Liver (tissue), 9 donors: Measurements from ENCODE around the gene CCR6. TPM values are rescaled to one million over a fixed set of nuclear protein-coding genes. Genes with fewer than 3 reads are reported as not detected.

Source experiments
- DNase-seq: peaks from one replicate; pipeline ENCODE4 v3.0.0-alpha.2; 2017; ENCODE audit warnings: low spot score
- H3K27ac ChIP-seq, 2 donors: one replicate each; pipeline ENCODE4 v1.7.0; 2013; ENCODE audit warnings: inconsistent platforms in 2 of 2, low read length in 2 of 2, control low read depth in 1 of 2, low read depth in 1 of 2, mild to moderate bottlenecking in 1 of 2
- H3K27me3 ChIP-seq, 4 donors: one replicate each; pipeline versions ENCODE4 v1.6.1 to v1.7.0; 2013; ENCODE audit warnings: low read length in 3 of 4, inconsistent platforms in 1 of 4, mild to moderate bottlenecking in 1 of 4, moderate library complexity in 1 of 4; ENCODE audit not compliant: control insufficient read depth in 4 of 4, insufficient read depth in 4 of 4
- H3K36me3 ChIP-seq, 4 donors: one replicate each; pipeline versions ENCODE4 v1.6.1 to v1.7.0; 2013; ENCODE audit warnings: low read length in 3 of 4, mild to moderate bottlenecking in 3 of 4, low read depth in 1 of 4, moderate library complexity in 1 of 4; ENCODE audit not compliant: control insufficient read depth in 4 of 4, insufficient read depth in 3 of 4
- H3K4me1 ChIP-seq, 4 donors: one replicate each; pipeline versions ENCODE4 v1.6.1 to v1.7.0; 2013; ENCODE audit warnings: low read length in 3 of 4, mild to moderate bottlenecking in 3 of 4, moderate library complexity in 1 of 4; ENCODE audit not compliant: control insufficient read depth in 4 of 4, insufficient read depth in 4 of 4
- H3K4me3 ChIP-seq, 3 donors: one replicate each; pipeline versions ENCODE4 v1.6.1 to v1.7.0; 2013; ENCODE audit warnings: low read length in 3 of 3, control low read depth in 1 of 3, low read depth in 1 of 3, mild to moderate bottlenecking in 1 of 3
- H3K9ac ChIP-seq, 2 donors: one replicate each; pipeline ENCODE4 v1.7.0; 2013; ENCODE audit warnings: low read length in 2 of 2, mild to moderate bottlenecking in 2 of 2, moderate library complexity in 2 of 2, control low read depth in 1 of 2, low read depth in 1 of 2
- H3K9me3 ChIP-seq, 4 donors: one replicate each; pipeline versions ENCODE4 v1.6.1 to v1.7.0; 2013; ENCODE audit warnings: low read length in 3 of 4; ENCODE audit not compliant: control insufficient read depth in 4 of 4
- ATF3 ChIP-seq: IDR thresholded peaks from 2 replicates; pipeline ENCODE4 v1.6.1; 2016; ENCODE audit warnings: antibody characterized with exemption
- CTCF ChIP-seq: fragments of 150-350 bp; IDR thresholded peaks from 2 replicates; pipeline ENCODE4 v1.5.1; 2017; ENCODE audit warnings: improper control_type of control experiment, low read depth, low read length; ENCODE audit not compliant: missing input control
- EGR1 ChIP-seq, 2 donors: IDR thresholded peaks; 2 replicates each; pipeline ENCODE4 v1.6.1; 2016 to 2018; ENCODE audit warnings: antibody characterized with exemption in 2 of 2, low read depth in 2 of 2
- FOXA2 ChIP-seq: IDR thresholded peaks from 2 replicates; pipeline ENCODE4 v1.6.1; 2016; ENCODE audit warnings: antibody characterized with exemption
- GABPA ChIP-seq, 2 donors: IDR thresholded peaks in 1 of 2; conservative IDR thresholded peaks in 1 of 2; 2 replicates each; pipeline ENCODE4 v1.6.1; 2016; ENCODE audit warnings: antibody characterized with exemption in 2 of 2, mild to moderate bottlenecking in 1 of 2, moderate library complexity in 1 of 2
- HNF4A ChIP-seq, 2 donors: conservative IDR thresholded peaks; 2 replicates each; pipeline ENCODE4 v1.6.1; 2016; ENCODE audit warnings: antibody characterized with exemption in 2 of 2, mild to moderate bottlenecking in 2 of 2
- JUND ChIP-seq, 2 donors: IDR thresholded peaks; 2 replicates each; pipeline ENCODE4 v1.6.1; 2016; ENCODE audit warnings: antibody characterized with exemption in 2 of 2
- NR2F2 ChIP-seq: IDR thresholded peaks from 2 replicates; pipeline ENCODE4 v1.6.1; 2016; ENCODE audit warnings: antibody characterized with exemption
- RAD21 ChIP-seq, 2 donors: IDR thresholded peaks; 2 replicates each; pipeline ENCODE4 v1.6.1; 2016; ENCODE audit warnings: antibody characterized with exemption in 2 of 2, mild to moderate bottlenecking in 2 of 2
- RXRA ChIP-seq, 2 donors: IDR thresholded peaks; 2 replicates each; pipeline ENCODE4 v1.6.1; 2017 to 2018; ENCODE audit warnings: antibody characterized with exemption in 2 of 2, mild to moderate bottlenecking in 1 of 2
- SP1 ChIP-seq: IDR thresholded peaks from 2 replicates; pipeline ENCODE4 v1.6.1; 2018; ENCODE audit warnings: antibody characterized with exemption, mild to moderate bottlenecking
- TAF1 ChIP-seq: conservative IDR thresholded peaks from 2 replicates; pipeline ENCODE4 v1.6.1; 2016; ENCODE audit warnings: antibody characterized with exemption, mild to moderate bottlenecking
- YY1 ChIP-seq: IDR thresholded peaks from 2 replicates; pipeline ENCODE4 v1.6.1; 2016; ENCODE audit warnings: antibody characterized with exemption, mild to moderate bottlenecking
- ZBTB33 ChIP-seq: IDR thresholded peaks from 2 replicates; pipeline ENCODE4 v1.6.1; 2016; ENCODE audit warnings: antibody characterized with exemption
- WGBS: extraction: QIAGEN DNeasy Blood & Tissue Kit; methylation state at CpG from one replicate; pipeline ENCODE4 v1.1.7; 2013; 5-methylcytosine and 5-hydroxymethylcytosine counted together
- polyA plus RNA-seq, 2 donors: library from polyadenylated mRNA; stranded (reverse) in 1 of 2; unstranded in 1 of 2; fragments of 200-250 nt in 1 of 2; fragments of >200 nt in 1 of 2; fragmentation: Nextera tagmentation in 1 of 2; extraction: Ambion mirVana in 1 of 2; gene quantifications; one replicate each; pipeline versions ENCODE4 v1.2.1 to v1.2.3, GENCODE V29; 2013 to 2015
- total RNA-seq, 2 donors: library from RNA; depleted of rRNA; stranded (reverse); fragments of >200 nt; gene quantifications; one replicate each; pipeline ENCODE4 v1.2.3, GENCODE V29; 2014
- TF ChIP-seq, protein P1 (sequence below): IDR thresholded peaks from 2 replicates; pipeline ENCODE4 v1.6.1; 2016; ENCODE audit warnings: antibody characterized with exemption
- TF ChIP-seq, protein P2 (sequence below): IDR thresholded peaks from 2 replicates; pipeline ENCODE4 v1.6.1; 2016; ENCODE audit warnings: antibody characterized with exemption, mild to moderate bottlenecking
- donor health status: healthy.
- donor health status: healthy.
- donor health status: healthy.
- donor health status: healthy.
- donor health status: healthy.

CCR6 gene
- total and polyA plus RNA-seq, 4 donors: 0.02 to 8.4 TPM; not detected in 2

- DNase-seq: no peak
- Histone ChIP-seq H3K4me3 (no peak overlapping the region), H3K27ac (no peak overlapping the region), H3K36me3 (no peaks in the 10 kb centered on the region), H3K9me3 (peaks cover 0 to 4% (median 0%) of the 10 kb centered on the region in 4 donors), H3K27me3 (no peaks in the 10 kb centered on the region), H3K9ac (no peak overlapping the region), H3K4me1 (no peaks in the 10 kb centered on the region)
- no peak for TF ChIP-seq SP1
- no peak for TF ChIP-seq TAF1
- TF ChIP-seq JUND (IDR thresholded peaks at IDR 0.05): no peak
- 86% methylated on average over 4 of the region's 4 CpGs for WGBS
These were observed 32.7 kb upstream of the CCR6 start for GRCh38 chr6:167090171-167090570.

- Histone ChIP-seq H3K9me3 (peaks cover 0 to 4% (median 0%) of the 10 kb centered on the region in 4 donors), H3K9ac (no peak overlapping the region), H3K4me3 (no peak overlapping the region), H3K27me3 (no peaks in the 10 kb centered on the region), H3K4me1 (no peaks in the 10 kb centered on the region), H3K36me3 (no peaks in the 10 kb centered on the region), H3K27ac (no peak overlapping the region)
- 81% methylated on average over 16 of the region's 16 CpGs for WGBS
- TF ChIP-seq GABPA (IDR thresholded peaks at IDR 0.05 in 1 of 2, conservative IDR thresholded peaks at IDR 0.05 in 1 of 2) (no peak), ATF3 (no peak), NR2F2 (no peak)
- DNase-seq: no peak
These were observed 31.7 kb upstream of the CCR6 start for GRCh38 chr6:167091026-167091804.

- Histone ChIP-seq H3K9ac (no peak overlapping the region), H3K4me1 (no peaks in the 10 kb centered on the region), H3K9me3 (peaks cover 0 to 4% (median 0%) of the 10 kb centered on the region in 4 donors), H3K27ac (no peak overlapping the region), H3K27me3 (no peaks in the 10 kb centered on the region), H3K4me3 (no peak overlapping the region), H3K36me3 (no peaks in the 10 kb centered on the region)
- DNase-seq: no peak
- 76% methylated on average over 7 of the region's 7 CpGs for WGBS
- TF ChIP-seq EGR1 (IDR thresholded peaks at IDR 0.05; ENCODE audit: low read depth in 2 of 2) (no peak), RXRA (IDR thresholded peaks at IDR 0.05) (no peak), HNF4A (conservative IDR thresholded peaks at IDR 0.05) (no peak), GABPA (IDR thresholded peaks at IDR 0.05 in 1 of 2, conservative IDR thresholded peaks at IDR 0.05 in 1 of 2) (no peak), YY1 (no peak), NR2F2 (no peak), ZBTB33 (no peak), ATF3 (no peak), RAD21 (IDR thresholded peaks at IDR 0.05) (no peak), JUND (IDR thresholded peaks at IDR 0.05) (no peak), FOXA2 (no peak), CTCF (no peak)
- TF ChIP-seq, protein P1, sequence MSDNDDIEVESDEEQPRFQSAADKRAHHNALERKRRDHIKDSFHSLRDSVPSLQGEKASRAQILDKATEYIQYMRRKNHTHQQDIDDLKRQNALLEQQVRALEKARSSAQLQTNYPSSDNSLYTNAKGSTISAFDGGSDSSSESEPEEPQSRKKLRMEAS: no peak
- TF ChIP-seq, protein P2, sequence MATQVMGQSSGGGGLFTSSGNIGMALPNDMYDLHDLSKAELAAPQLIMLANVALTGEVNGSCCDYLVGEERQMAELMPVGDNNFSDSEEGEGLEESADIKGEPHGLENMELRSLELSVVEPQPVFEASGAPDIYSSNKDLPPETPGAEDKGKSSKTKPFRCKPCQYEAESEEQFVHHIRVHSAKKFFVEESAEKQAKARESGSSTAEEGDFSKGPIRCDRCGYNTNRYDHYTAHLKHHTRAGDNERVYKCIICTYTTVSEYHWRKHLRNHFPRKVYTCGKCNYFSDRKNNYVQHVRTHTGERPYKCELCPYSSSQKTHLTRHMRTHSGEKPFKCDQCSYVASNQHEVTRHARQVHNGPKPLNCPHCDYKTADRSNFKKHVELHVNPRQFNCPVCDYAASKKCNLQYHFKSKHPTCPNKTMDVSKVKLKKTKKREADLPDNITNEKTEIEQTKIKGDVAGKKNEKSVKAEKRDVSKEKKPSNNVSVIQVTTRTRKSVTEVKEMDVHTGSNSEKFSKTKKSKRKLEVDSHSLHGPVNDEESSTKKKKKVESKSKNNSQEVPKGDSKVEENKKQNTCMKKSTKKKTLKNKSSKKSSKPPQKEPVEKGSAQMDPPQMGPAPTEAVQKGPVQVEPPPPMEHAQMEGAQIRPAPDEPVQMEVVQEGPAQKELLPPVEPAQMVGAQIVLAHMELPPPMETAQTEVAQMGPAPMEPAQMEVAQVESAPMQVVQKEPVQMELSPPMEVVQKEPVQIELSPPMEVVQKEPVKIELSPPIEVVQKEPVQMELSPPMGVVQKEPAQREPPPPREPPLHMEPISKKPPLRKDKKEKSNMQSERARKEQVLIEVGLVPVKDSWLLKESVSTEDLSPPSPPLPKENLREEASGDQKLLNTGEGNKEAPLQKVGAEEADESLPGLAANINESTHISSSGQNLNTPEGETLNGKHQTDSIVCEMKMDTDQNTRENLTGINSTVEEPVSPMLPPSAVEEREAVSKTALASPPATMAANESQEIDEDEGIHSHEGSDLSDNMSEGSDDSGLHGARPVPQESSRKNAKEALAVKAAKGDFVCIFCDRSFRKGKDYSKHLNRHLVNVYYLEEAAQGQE: no peak
These were observed 31.1 kb upstream of the CCR6 start for GRCh38 chr6:167091805-167092107.
